Aorta (tissue), 5 donors: ENCODE data around the gene BNC2. TPM values are rescaled to one million over a fixed set of nuclear protein-coding genes. Genes with fewer than 3 reads are reported as not detected.

Experiments used
- ATAC-seq: fragments of 200-7000 bp; cut with Tn5 transposase; one replicate; pipeline ENCODE4 v1.9.1; 2022; ENCODE audit warnings: moderate library complexity; ENCODE audit not compliant: low FRiP score
- DNase-seq, 2 donors: peaks; one replicate each; pipeline ENCODE4 v3.0.0-alpha.2; 2020
- H3K27ac ChIP-seq, 2 donors: one replicate each; pipeline ENCODE4 v1.5.1; 2013; ENCODE audit warnings: low read length in 2 of 2, mild to moderate bottlenecking in 2 of 2, moderate library complexity in 2 of 2, control low read depth in 1 of 2, inconsistent platforms in 1 of 2, low read depth in 1 of 2
- H3K27me3 ChIP-seq, 2 donors: one replicate each; pipeline ENCODE4 v1.6.1; 2013; ENCODE audit warnings: control low read depth in 1 of 2, low read length in 1 of 2, mild to moderate bottlenecking in 1 of 2, moderate library complexity in 1 of 2; ENCODE audit not compliant: insufficient read depth in 2 of 2, control insufficient read depth in 1 of 2
- H3K36me3 ChIP-seq, 2 donors: one replicate each; pipeline ENCODE4 v1.6.1; 2013; ENCODE audit warnings: control low read depth in 1 of 2, low read length in 1 of 2, mild to moderate bottlenecking in 1 of 2; ENCODE audit not compliant: insufficient read depth in 2 of 2, control insufficient read depth in 1 of 2
- H3K4me1 ChIP-seq, 2 donors: one replicate each; pipeline ENCODE4 v1.6.1; 2013; ENCODE audit warnings: low read length in 2 of 2, control low read depth in 1 of 2, mild to moderate bottlenecking in 1 of 2, moderate library complexity in 1 of 2; ENCODE audit not compliant: insufficient read depth in 2 of 2, control insufficient read depth in 1 of 2
- H3K4me3 ChIP-seq, 2 donors: one replicate each; pipeline ENCODE4 v1.5.1; 2013; ENCODE audit warnings: low read length in 2 of 2, control low read depth in 1 of 2, mild to moderate bottlenecking in 1 of 2
- H3K9me3 ChIP-seq: one replicate; pipeline ENCODE4 v1.6.1; 2013; ENCODE audit warnings: mild to moderate bottlenecking, low read length; ENCODE audit not compliant: control insufficient read depth
- WGBS, 2 donors: extraction: QIAGEN DNeasy Blood & Tissue Kit; methylation state at CpG; one replicate each; pipeline ENCODE4 v1.1.7; 2013; 5-methylcytosine and 5-hydroxymethylcytosine counted together
- intact Hi-C, 2 donors: fragments of 100-400 bp; cut with DNase I; formaldehyde crosslinking; loops; one replicate each; pipeline versions ENCODE4 v1.14.2 to v1.15.0; 2022
- polyA plus RNA-seq, 2 donors: library from polyadenylated mRNA; stranded (reverse); fragments of 200-250 nt; gene quantifications; one replicate each; pipeline ENCODE4 v1.2.3, GENCODE V29; 2013
- total RNA-seq, 2 donors: library from RNA; stranded (reverse); fragmentation: NEBNext Ultra II Directional; extraction: Animal tissue kit (Norgen Biotek cat#: 25700); gene quantifications; one replicate each; pipeline ENCODE4 v1.2.1, GENCODE V29; 2021
- donor health status: healthy with polysubstance abuse.
- donor health status: Bipolar disorder and iron deficiency.
- donor health status: DM: no; HTN: no; CAD: no.
- donor health status: DM: no; HTN: no; CAD: no.
- donor health status: DM: yes; HTN: yes; CAD: no.

Gene BNC2
- total and polyA plus RNA-seq, 4 donors = 0.36 to 69.0 (median 11.5) TPM

GRCh38 chr9:16704116-16705110 is 166.1 kb downstream of the BNC2 start:
- H3K27me3 ChIP-seq = no peaks in the 10 kb centered on the region
- H3K27ac ChIP-seq = peak overlapping the region; percentile 94 to 100
- H3K9me3 ChIP-seq = no peaks in the 10 kb centered on the region
- ATAC-seq = peak; percentile 77
- peak; percentile 72 to 86 for DNase-seq
- H3K4me1 ChIP-seq = peaks cover 0 to 2% of the 10 kb centered on the region in 2 donors
- 3 to 6% methylated on average over 12 of the region's 12 CpGs for WGBS, 2 donors
- peak overlapping the region; percentile 16 to 78 for H3K4me3 ChIP-seq
- H3K36me3 ChIP-seq = no peaks in the 10 kb centered on the region
- intact Hi-C loops = loop anchor here (2.0 to 10.0 kb wide), 2 partner anchors 22 to 80 kb away; no protein-coding TSS in a partner anchor

- H3K36me3 ChIP-seq = no peaks in the 10 kb centered on the region
- 15% methylated on average over 2 of the region's 2 CpGs for WGBS, 2 donors
- DNase-seq (no peak), ATAC-seq (no peak)
- no peak overlapping the region for H3K4me3 ChIP-seq
- H3K9me3 ChIP-seq = no peaks in the 10 kb centered on the region
- H3K4me1 ChIP-seq = peaks cover 0 to 2% of the 10 kb centered on the region in 2 donors
- H3K27ac ChIP-seq = no peak overlapping the region
- intact Hi-C loops = loop anchor here in 1 of 2 donors (10.0 kb wide), 1 partner anchor 77 kb away; no protein-coding TSS in a partner anchor
- H3K27me3 ChIP-seq = no peaks in the 10 kb centered on the region
These were observed 169.1 kb downstream of the BNC2 start for GRCh38 chr9:16701347-16701746.

- DNase-seq (no peak), ATAC-seq (no peak)
- intact Hi-C loops = no loop called here
- H3K4me3 ChIP-seq = no peak overlapping the region
- no peaks in the 10 kb centered on the region for H3K4me1 ChIP-seq
- H3K36me3 ChIP-seq = no peaks in the 10 kb centered on the region
- H3K27ac ChIP-seq = no peak overlapping the region
- no peaks in the 10 kb centered on the region for H3K9me3 ChIP-seq
- no peaks in the 10 kb centered on the region for H3K27me3 ChIP-seq
- WGBS, 2 donors = 71 to 78% methylated on average over 3 of the region's 3 CpGs
These were observed 176.9 kb downstream of the BNC2 start for GRCh38 chr9:16693616-16694015.

GRCh38 chr9:16690628-16691027 is 179.8 kb downstream of the BNC2 start:
- Histone ChIP-seq H3K9me3 (no peaks in the 10 kb centered on the region), H3K4me3 (no peak overlapping the region), H3K36me3 (no peaks in the 10 kb centered on the region), H3K27me3 (no peaks in the 10 kb centered on the region), H3K4me1 (no peaks in the 10 kb centered on the region), H3K27ac (no peak overlapping the region)
- WGBS, 2 donors = 94 to 100% methylated on average over 2 of the region's 2 CpGs
- ATAC-seq (no peak), DNase-seq (no peak)
- intact Hi-C loops = no loop called here

- no peak overlapping the region for H3K4me3 ChIP-seq
- H3K4me1 ChIP-seq = no peaks in the 10 kb centered on the region
- ATAC-seq = no peak
- no peaks in the 10 kb centered on the region for H3K9me3 ChIP-seq
- intact Hi-C loops = no loop called here
- no peaks in the 10 kb centered on the region for H3K27me3 ChIP-seq
- no peak overlapping the region for H3K27ac ChIP-seq
- H3K36me3 ChIP-seq = no peaks in the 10 kb centered on the region
- DNase-seq = no peak
- WGBS, 2 donors = 85 to 89% methylated on average over 2 of the region's 2 CpGs
These were observed 180.3 kb downstream of the BNC2 start for GRCh38 chr9:16690205-16690604.

GRCh38 chr9:16689351-16689938 is 181.0 kb downstream of the BNC2 start:
- no peaks in the 10 kb centered on the region for H3K4me1 ChIP-seq
- intact Hi-C loops = no loop called here
- no peaks in the 10 kb centered on the region for H3K9me3 ChIP-seq
- no peak overlapping the region for H3K27ac ChIP-seq
- no peaks in the 10 kb centered on the region for H3K36me3 ChIP-seq
- DNase-seq = peak in 1 of 2 donors; percentile 53
- no peak overlapping the region for H3K4me3 ChIP-seq
- H3K27me3 ChIP-seq = no peaks in the 10 kb centered on the region
- 60 to 75% methylated on average over 5 of the region's 5 CpGs for WGBS, 2 donors
- ATAC-seq = peak; percentile 59

- WGBS, 2 donors = 19 to 39% methylated on average over 1 of the region's 1 CpG
- no peak overlapping the region for H3K27ac ChIP-seq
- ATAC-seq (no peak), DNase-seq (no peak)
- no peaks in the 10 kb centered on the region for H3K4me1 ChIP-seq
- intact Hi-C loops = no loop called here
- H3K9me3 ChIP-seq = no peaks in the 10 kb centered on the region
- no peaks in the 10 kb centered on the region for H3K36me3 ChIP-seq
- no peak overlapping the region for H3K4me3 ChIP-seq
- H3K27me3 ChIP-seq = no peaks in the 10 kb centered on the region
These were observed 181.7 kb downstream of the BNC2 start for GRCh38 chr9:16688814-16689213.

GRCh38 chr9:16687678-16688369 is 182.6 kb downstream of the BNC2 start:
- no peak overlapping the region for H3K27ac ChIP-seq
- WGBS, 2 donors = 87 to 91% methylated on average over 5 of the region's 5 CpGs

More at GRCh38 chr9:16687678-16688369, 182.6 kb downstream of the BNC2 start:
- Histone ChIP-seq H3K27me3 (no peaks in the 10 kb centered on the region), H3K4me1 (no peaks in the 10 kb centered on the region), H3K4me3 (no peak overlapping the region), H3K9me3 (no peaks in the 10 kb centered on the region), H3K36me3 (no peaks in the 10 kb centered on the region)
- ATAC-seq = no peak
- no peak for DNase-seq
- intact Hi-C loops = no loop called here
